EL (cell line): ENCODE data around the gene PBX3.
A peak's percentile ranks its signal among the peaks of the same experiment; 100 is the strongest.
"Not testable (repeated sequence)": the region's sequence is repeated elsewhere in the genome, so short reads cannot be mapped to it uniquely, and the experiment has no call there.

ENCODE experiments used
- DNase-seq: peaks from one replicate; pipeline ENCODE4 v3.0.0-alpha.2; 2016

PBX3 gene

GRCh38 chr9:125823874-125824406 is 76.8 kb downstream of the PBX3 start:
- not testable (repeated sequence) for DNase-seq

GRCh38 chr9:125825762-125826161 is 78.6 kb downstream of the PBX3 start:
- DNase-seq = no peak

- no peak for DNase-seq
Measured at GRCh38 chr9:125826850-125827249, 79.7 kb downstream of the PBX3 start.

- DNase-seq = no peak
Measured at GRCh38 chr9:125829743-125830142, 82.6 kb downstream of the PBX3 start.

GRCh38 chr9:125831054-125831453 is 83.9 kb downstream of the PBX3 start:
- DNase-seq = no peak

- no peak for DNase-seq
Measured at GRCh38 chr9:125831616-125832015, 84.4 kb downstream of the PBX3 start.

- no peak for DNase-seq
Measured at GRCh38 chr9:125835655-125836054, 88.5 kb downstream of the PBX3 start.

- DNase-seq = no peak
Measured at GRCh38 chr9:125839317-125839716, 92.1 kb downstream of the PBX3 start.

GRCh38 chr9:125841444-125841843 is 94.3 kb downstream of the PBX3 start:
- no peak for DNase-seq

GRCh38 chr9:125842242-125842641 is 95.1 kb downstream of the PBX3 start:
- no peak for DNase-seq

- no peak for DNase-seq
Measured at GRCh38 chr9:125843646-125844045, 96.5 kb downstream of the PBX3 start.

GRCh38 chr9:125844611-125845010 is 97.4 kb downstream of the PBX3 start:
- no peak for DNase-seq

- DNase-seq = no peak
Measured at GRCh38 chr9:125845271-125845808, 98.2 kb downstream of the PBX3 start.

GRCh38 chr9:125847735-125848134 is 100.6 kb downstream of the PBX3 start:
- no peak for DNase-seq

- DNase-seq = no peak
Measured at GRCh38 chr9:125850106-125850632, 103.0 kb downstream of the PBX3 start.

- no peak for DNase-seq
Measured at GRCh38 chr9:125850763-125851162, 103.6 kb downstream of the PBX3 start.

GRCh38 chr9:125851979-125852378 is 104.8 kb downstream of the PBX3 start:
- DNase-seq = no peak

GRCh38 chr9:125852386-125852785 is 105.2 kb downstream of the PBX3 start:
- DNase-seq = no peak

GRCh38 chr9:125854553-125855275 is 107.5 kb downstream of the PBX3 start:
- peak; percentile 72 for DNase-seq

GRCh38 chr9:125856331-125856730 is 109.2 kb downstream of the PBX3 start:
- no peak for DNase-seq

- peak; percentile 44 for DNase-seq
Measured at GRCh38 chr9:125861405-125862058, 114.4 kb downstream of the PBX3 start.

- no peak for DNase-seq
Measured at GRCh38 chr9:125863923-125864322, 116.8 kb downstream of the PBX3 start.

- DNase-seq = no peak
Measured at GRCh38 chr9:125867751-125868415, 120.7 kb downstream of the PBX3 start.
